Right atrium auricular region (tissue), 2 donors: ENCODE data around the gene DYRK4. TPM values are rescaled to one million over a fixed set of nuclear protein-coding genes. Genes with fewer than 3 reads are reported as not detected.

Source experiments
- DNase-seq: peaks from one replicate; pipeline ENCODE4 v3.0.0-alpha.2; 2019; ENCODE audit warnings: low spot score
- H3K27ac ChIP-seq, 2 donors: fragments of 200-600 bp; sonication (generic); 1 replicate in 1 of 2; 2 replicates in 1 of 2; pipeline ENCODE4 v1.5.1; 2016 to 2019
- H3K27me3 ChIP-seq, 2 donors: fragments of 200-600 bp; sonication (generic); one replicate each; pipeline versions ENCODE4 v1.5.1 to v1.6.0; 2017 to 2019
- H3K36me3 ChIP-seq: fragments of 200-600 bp; sonication (generic); one replicate; pipeline ENCODE4 v1.5.1; 2016
- H3K4me1 ChIP-seq, 2 donors: fragments of 200-600 bp; sonication (generic); one replicate each; pipeline versions ENCODE4 v1.5.1 to v1.6.0; 2017 to 2019
- H3K4me3 ChIP-seq, 2 donors: fragments of 200-600 bp; sonication (generic); 1 replicate in 1 of 2; 2 replicates in 1 of 2; pipeline ENCODE4 v1.5.1; 2017 to 2019; ENCODE audit warnings: mild to moderate bottlenecking in 1 of 2, moderate library complexity in 1 of 2
- H3K9me3 ChIP-seq, 2 donors: fragments of 200-600 bp; sonication (generic); one replicate each; pipeline ENCODE4 v1.5.1; 2019
- CTCF ChIP-seq, 2 donors: fragments of 200-600 bp; sonication (generic); IDR thresholded peaks; one replicate each; pipeline ENCODE4 v1.5.1; 2019; ENCODE audit warnings: antibody characterized with exemption in 2 of 2
- total RNA-seq, 2 donors: library from RNA; depleted of rRNA; stranded (reverse); fragments of >200 nt; gene quantifications; one replicate each; pipeline ENCODE4 v1.1.0, GENCODE V29; 2016

DYRK4 gene
- total RNA-seq, 2 donors from 2014 or later, result 31.7 to 41.1 TPM

- DNase-seq, result no peak
Measured at GRCh38 chr12:4589941-4590340, 27.9 kb downstream of the DYRK4 start.

DNA sequence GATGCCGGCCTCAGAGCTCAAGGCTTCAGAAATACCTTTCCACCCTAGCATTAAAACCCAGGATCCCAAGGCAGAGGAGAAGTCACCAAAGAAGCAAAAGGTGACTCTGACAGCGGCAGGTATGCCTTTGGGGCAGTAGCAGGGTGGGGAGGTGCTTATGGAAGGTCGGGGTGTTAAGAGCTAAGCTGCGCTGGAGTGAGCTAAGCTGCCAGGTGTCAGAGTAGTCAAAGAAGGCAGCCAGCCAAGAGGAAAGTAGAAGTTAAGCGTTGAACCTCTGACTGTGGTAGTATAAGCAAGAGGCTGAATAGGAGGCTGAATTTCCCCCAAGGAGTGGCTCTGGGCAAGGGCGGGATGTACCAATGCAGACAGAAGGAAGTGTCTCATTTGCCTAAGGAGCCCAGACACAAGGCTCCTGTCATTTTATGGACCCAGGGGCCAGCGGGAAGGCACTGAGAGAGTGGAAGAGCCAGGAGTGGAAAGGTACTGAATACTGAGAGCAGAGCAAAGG lies 29.2 kb downstream of the DYRK4 start:
- no peaks in the 10 kb centered on the region for H3K9me3 ChIP-seq
- H3K27me3 ChIP-seq, result no peaks in the 10 kb centered on the region
- no peak for TF ChIP-seq CTCF (IDR thresholded peaks at IDR 0.05)
- no peaks in the 10 kb centered on the region for H3K36me3 ChIP-seq
- no peak overlapping the region for H3K4me3 ChIP-seq
- DNase-seq, result no peak
- H3K4me1 ChIP-seq, result no peaks in the 10 kb centered on the region
- H3K27ac ChIP-seq, result no peak overlapping the region

More at GRCh38 chr12:4589941-4590340, 27.9 kb downstream of the DYRK4 start:
- no peaks in the 10 kb centered on the region for H3K9me3 ChIP-seq
- no peak for TF ChIP-seq CTCF (IDR thresholded peaks at IDR 0.05)
- H3K36me3 ChIP-seq, result no peaks in the 10 kb centered on the region
- no peak overlapping the region for H3K27ac ChIP-seq
- no peaks in the 10 kb centered on the region for H3K27me3 ChIP-seq
- no peaks in the 10 kb centered on the region for H3K4me1 ChIP-seq
- no peak overlapping the region for H3K4me3 ChIP-seq

DNA sequence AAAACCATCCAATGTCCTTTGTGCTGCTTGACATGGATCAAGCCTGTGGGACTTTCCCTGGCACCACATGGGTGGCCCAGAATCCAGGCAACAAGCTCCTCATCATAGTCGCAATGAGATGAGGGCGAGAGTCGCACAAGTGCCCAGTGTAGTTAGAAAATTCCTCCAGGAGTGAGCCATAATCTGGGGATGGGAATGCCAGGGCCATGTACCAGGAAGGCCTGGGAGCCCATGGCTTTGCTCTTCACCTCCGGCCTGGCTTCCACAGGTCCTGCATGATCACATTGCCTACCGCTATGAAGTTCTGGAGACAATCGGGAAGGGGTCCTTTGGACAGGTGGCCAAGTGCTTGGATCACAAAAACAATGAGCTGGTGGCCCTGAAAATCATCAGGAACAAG lies 33.9 kb downstream of the DYRK4 start:
- Histone ChIP-seq H3K27me3 (no peaks in the 10 kb centered on the region), H3K4me3 (no peak overlapping the region), H3K36me3 (no peaks in the 10 kb centered on the region), H3K27ac (no peak overlapping the region), H3K9me3 (no peaks in the 10 kb centered on the region), H3K4me1 (no peaks in the 10 kb centered on the region)
- DNase-seq, result no peak
- TF ChIP-seq CTCF (IDR thresholded peaks at IDR 0.05), result no peak

GRCh38 chr12:4603421-4603820 lies 41.4 kb downstream of the DYRK4 start:
- Histone ChIP-seq H3K27me3 (no peaks in the 10 kb centered on the region), H3K9me3 (no peaks in the 10 kb centered on the region), H3K4me1 (peaks cover 0 to 18% of the 10 kb centered on the region in 2 donors), H3K27ac (no peak overlapping the region), H3K4me3 (no peak overlapping the region), H3K36me3 (no peaks in the 10 kb centered on the region)
- no peak for TF ChIP-seq CTCF (IDR thresholded peaks at IDR 0.05)
- DNase-seq, result no peak

- H3K27ac ChIP-seq, result no peak overlapping the region
- no peak for DNase-seq
- H3K36me3 ChIP-seq, result no peaks in the 10 kb centered on the region
- no peak for TF ChIP-seq CTCF (IDR thresholded peaks at IDR 0.05)
- peaks cover 0 to 18% of the 10 kb centered on the region in 2 donors for H3K4me1 ChIP-seq
- H3K4me3 ChIP-seq, result no peak overlapping the region
- H3K27me3 ChIP-seq, result no peaks in the 10 kb centered on the region
- H3K9me3 ChIP-seq, result no peaks in the 10 kb centered on the region
Measured at GRCh38 chr12:4603946-4604345, 41.9 kb downstream of the DYRK4 start.

- Histone ChIP-seq H3K27me3 (no peaks in the 10 kb centered on the region), H3K4me3 (peak overlapping the region; percentile 76), H3K4me1 (peaks cover 0 to 18% of the 10 kb centered on the region in 2 donors), H3K36me3 (no peaks in the 10 kb centered on the region), H3K9me3 (no peaks in the 10 kb centered on the region), H3K27ac (peak overlapping the region; percentile 70 to 74)
- peak; percentile 87 for DNase-seq
- TF ChIP-seq CTCF (IDR thresholded peaks at IDR 0.05), result peak; percentile 99
Measured at GRCh38 chr12:4604684-4605193, 42.7 kb downstream of the DYRK4 start.
